Right forelimb (tissue), 1 donor: ENCODE measurements around the gene SPOCK1.

ENCODE experiments used
- DNase-seq: peaks from one replicate; pipeline ENCODE4 v3.0.0-alpha.2; 2018

The SPOCK1 gene

GRCh38 chr5:137096149-137097103 lies 402.7 kb downstream of the SPOCK1 start:
- DNase-seq: no peak

GRCh38 chr5:137095597-137095996 lies 403.5 kb downstream of the SPOCK1 start:
- no peak for DNase-seq

- DNase-seq: no peak
Observed at GRCh38 chr5:137092831-137093230, 406.3 kb downstream of the SPOCK1 start.

- DNase-seq: no peak
Observed at GRCh38 chr5:137091472-137091871, 407.7 kb downstream of the SPOCK1 start.

- no peak for DNase-seq
Observed at GRCh38 chr5:137090721-137091120, 408.4 kb downstream of the SPOCK1 start.

GRCh38 chr5:137090151-137090550 lies 409.0 kb downstream of the SPOCK1 start:
- no peak for DNase-seq

GRCh38 chr5:137088175-137088574 lies 411.0 kb downstream of the SPOCK1 start:
- no peak for DNase-seq

GRCh38 chr5:137086342-137086741 lies 412.8 kb downstream of the SPOCK1 start:
- DNase-seq: no peak

- DNase-seq: no peak
Observed at GRCh38 chr5:137085206-137085605, 413.9 kb downstream of the SPOCK1 start.

GRCh38 chr5:137084016-137084415 lies 415.1 kb downstream of the SPOCK1 start:
- DNase-seq: no peak

- no peak for DNase-seq
Observed at GRCh38 chr5:137082951-137083350, 416.2 kb downstream of the SPOCK1 start.

GRCh38 chr5:137078171-137078665 lies 420.9 kb downstream of the SPOCK1 start:
- no peak for DNase-seq

- no peak for DNase-seq
Observed at GRCh38 chr5:137075163-137075970, 423.8 kb downstream of the SPOCK1 start.

- DNase-seq: no peak
Observed at GRCh38 chr5:137073189-137073588, 425.9 kb downstream of the SPOCK1 start.

GRCh38 chr5:137072361-137073115 lies 426.6 kb downstream of the SPOCK1 start:
- DNase-seq: no peak

- no peak for DNase-seq
Observed at GRCh38 chr5:137071931-137072330, 427.2 kb downstream of the SPOCK1 start.

- DNase-seq: no peak
Observed at GRCh38 chr5:137071526-137071925, 427.6 kb downstream of the SPOCK1 start.

- no peak for DNase-seq
Observed at GRCh38 chr5:137070521-137070920, 428.6 kb downstream of the SPOCK1 start.

- no peak for DNase-seq
Observed at GRCh38 chr5:137069358-137069757, 429.8 kb downstream of the SPOCK1 start.

- no peak for DNase-seq
Observed at GRCh38 chr5:137061382-137061781, 437.7 kb downstream of the SPOCK1 start.

GRCh38 chr5:137058089-137058488 lies 441.0 kb downstream of the SPOCK1 start:
- no peak for DNase-seq

GRCh38 chr5:137056676-137057075 lies 442.4 kb downstream of the SPOCK1 start:
- no peak for DNase-seq
